Skin of body (tissue), 2 donors: ENCODE measurements around the gene INO80. TPM values are rescaled to one million over a fixed set of nuclear protein-coding genes. Genes with fewer than 3 reads are reported as not detected.
"Not testable (repeated sequence)": the region's sequence is repeated elsewhere in the genome, so short reads cannot be mapped to it uniquely, and the experiment has no call there.

Source experiments
- DNase-seq: peaks from one replicate; lab custom pipeline; 2025; lab: John Stamatoyannopoulos, UW
- total RNA-seq: library from RNA; depleted of rRNA; stranded (reverse); fragments of >200 nt; gene quantifications from one replicate; pipeline ENCODE4 v1.2.3, GENCODE V29; 2014

The INO80 gene
- total RNA-seq, 1 donor from 2014 or later: 25.1 TPM

DNA sequence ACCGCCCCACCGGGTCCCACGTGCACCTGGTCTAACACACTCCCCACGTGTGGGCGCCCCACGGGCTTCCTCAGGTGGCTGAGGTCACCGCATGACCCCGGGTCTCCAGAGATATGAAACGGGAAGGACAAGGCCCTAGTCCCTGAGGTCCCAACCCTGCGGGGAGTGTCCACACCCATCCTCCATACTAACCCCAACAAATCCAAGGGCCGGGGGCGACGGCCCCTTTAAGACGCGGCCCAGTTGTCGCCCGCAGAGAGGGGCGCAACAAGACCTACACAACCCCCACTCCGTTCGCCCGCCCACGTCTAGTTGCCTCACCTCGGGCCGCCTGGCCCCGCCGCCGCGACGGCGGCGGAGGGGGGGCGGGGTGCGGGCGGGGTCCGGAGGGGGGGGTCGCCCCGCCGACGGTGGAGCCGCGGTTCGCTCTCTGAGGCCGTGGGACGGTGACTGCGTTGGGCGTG, 396 bp downstream of the INO80 start:
- peak; percentile 47 for DNase-seq

DNA sequence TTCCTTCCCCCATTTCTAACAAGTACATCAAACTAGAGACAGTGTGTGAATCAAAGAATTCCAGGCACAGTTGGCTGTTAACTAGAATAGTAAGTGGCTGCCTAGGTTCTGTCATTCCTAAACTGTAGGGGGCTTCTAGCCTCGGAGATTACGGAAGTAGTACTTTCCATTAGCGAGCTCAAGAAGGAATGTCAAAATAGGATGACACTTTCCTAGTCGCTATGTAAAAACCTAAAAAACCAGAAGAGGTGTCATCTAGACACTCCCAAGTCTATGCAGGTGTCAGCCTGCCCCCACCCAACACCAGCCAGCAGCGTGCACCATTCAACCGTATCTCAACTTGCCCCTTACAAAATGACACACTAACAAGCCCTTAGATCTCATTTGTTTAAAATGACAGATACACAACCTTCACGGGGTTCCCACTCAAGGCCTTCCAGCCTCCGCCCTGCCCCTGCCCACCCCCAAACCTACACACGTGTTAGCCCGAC, 874 bp downstream of the INO80 start:
- peak; percentile 36 for DNase-seq

DNA sequence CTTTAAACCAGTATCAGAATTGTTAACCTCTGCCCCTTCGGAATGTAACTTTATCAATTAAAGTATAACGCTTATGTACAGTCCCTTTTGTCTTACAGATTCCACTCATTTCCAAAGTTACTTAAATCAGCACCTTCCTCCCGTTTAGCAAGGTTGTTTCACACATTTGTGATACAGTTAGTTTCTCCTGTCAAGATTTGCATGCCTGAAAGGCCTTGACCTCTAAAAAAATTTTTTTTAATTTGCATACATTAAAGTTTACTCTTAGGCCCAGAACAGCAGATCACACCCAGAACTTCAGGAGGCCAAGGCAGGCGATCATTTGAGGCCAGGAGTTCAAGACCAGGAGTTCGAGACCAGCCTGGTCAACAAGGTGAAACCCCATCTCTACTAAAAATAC, 9.1 kb downstream of the INO80 start:
- no peak for DNase-seq

DNA sequence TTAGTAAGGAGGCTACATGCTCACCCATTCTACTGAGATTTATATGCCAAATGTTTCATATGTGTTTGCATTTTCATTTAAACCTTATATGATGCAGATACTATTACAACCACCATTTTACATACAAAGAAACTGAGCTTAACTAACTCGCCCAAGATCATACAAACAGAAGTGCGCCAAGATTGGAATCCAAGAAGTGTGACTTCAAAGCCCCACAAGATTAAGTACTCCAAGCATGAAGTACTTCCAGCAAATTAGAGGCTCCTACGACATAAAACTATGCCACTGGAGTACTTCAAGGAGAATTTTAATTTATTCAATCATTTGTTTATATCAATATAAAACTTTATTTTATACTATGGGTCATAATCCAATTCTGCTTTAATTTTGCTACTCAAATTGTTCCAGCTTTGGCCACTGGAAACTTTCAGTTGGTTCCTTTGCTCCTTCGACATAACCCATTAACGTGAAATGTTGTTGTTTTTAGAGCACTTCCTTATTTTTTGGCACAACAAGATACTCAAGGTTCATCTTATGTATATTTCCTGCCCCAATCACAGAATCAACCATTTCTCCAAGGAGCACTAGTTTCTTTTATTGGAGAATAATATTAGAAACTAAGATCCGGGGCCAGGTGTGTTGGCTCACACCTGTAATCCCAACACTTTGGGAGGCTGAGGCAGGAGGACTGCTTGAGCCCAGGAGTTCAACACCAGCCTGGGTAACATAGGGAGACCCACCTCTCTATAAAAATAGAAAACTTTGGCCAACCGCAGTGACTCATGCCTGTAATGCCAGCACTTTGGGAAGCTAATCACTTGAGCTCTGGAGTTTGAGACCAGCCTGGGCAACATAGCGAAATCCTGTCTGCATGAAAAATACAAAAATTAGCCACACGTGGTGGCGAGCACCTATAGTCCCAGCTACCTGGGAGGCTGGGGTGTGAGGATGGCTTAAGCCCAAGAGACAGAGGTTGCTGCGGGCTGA, 10.4 kb downstream of the INO80 start:
- no peak for DNase-seq

DNA sequence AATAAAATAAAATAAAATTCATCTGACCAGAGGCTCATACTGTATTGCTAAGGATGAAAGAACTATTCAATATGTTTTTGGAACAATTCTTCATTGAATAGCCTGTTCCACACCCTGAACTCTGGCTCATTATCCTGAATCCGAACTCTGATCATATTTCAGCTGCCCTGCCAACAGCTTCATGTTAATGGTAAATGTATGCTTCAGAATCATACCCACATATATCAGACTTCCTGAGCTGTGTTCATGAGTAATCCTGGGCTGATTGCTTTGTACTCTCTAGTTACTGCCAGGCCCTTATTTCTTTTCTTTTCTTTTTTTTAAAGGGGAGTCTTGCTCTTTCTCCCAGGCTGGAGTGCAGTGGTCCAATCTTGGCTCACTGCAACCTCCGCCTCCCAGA, 11.8 kb downstream of the INO80 start:
- no peak for DNase-seq

DNA sequence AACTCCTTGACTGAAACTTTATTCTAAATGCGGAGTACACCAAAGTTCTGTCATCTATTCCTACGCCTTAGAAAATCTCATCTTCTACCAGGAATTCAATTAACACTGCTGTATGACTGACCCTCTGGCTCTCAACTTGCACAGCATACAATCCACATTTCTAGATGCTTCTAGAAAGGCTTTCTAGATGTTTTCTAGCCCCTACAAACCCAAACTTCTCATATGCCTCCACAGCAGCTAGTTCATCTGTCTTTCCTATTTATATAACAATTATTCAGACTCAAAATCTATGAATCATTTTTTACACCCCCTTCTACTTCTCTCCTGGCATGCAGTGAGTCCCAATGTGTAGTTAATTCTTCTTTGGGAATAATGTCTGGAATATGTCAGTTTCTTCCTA, 13.2 kb downstream of the INO80 start:
- no peak for DNase-seq

DNA sequence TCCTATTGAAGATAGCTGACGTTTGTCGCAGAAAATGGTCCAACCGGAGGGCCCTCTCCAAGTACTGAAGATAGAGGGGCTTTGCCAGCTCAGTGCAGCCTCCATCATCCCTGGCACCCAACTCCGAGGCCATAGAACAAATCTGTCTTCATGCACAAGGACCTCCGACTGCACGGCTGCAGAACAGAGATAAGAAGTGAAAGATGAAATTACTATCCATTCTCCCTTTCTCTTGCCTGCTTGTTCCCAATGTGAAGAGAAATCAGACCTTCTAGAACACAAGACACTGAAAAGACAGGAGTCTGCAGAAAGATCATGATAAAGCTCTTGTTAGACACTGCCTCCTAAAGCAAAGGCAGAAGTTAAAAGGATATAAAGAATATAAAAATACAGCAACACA, 19.9 kb downstream of the INO80 start:
- DNase-seq: no peak

DNA sequence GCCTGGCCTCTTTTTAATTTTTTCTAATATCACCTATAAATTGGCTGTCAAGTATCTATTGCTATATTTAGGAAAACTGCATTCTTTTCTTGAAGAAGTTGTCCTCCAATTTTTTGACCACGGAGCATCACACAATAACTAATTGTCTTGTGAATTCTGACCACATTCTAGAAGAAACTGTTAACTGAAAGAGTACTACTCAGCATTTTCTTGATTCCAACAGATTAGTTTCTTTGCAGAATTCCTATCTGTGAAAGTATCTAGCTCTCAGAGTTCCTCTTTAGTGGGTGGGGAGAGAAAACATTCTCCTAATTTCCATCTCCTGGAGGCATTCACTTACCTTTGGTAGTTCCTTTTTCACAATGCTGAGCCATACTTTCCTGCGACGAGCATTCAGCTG, 31.1 kb downstream of the INO80 start:
- DNase-seq: no peak

DNA sequence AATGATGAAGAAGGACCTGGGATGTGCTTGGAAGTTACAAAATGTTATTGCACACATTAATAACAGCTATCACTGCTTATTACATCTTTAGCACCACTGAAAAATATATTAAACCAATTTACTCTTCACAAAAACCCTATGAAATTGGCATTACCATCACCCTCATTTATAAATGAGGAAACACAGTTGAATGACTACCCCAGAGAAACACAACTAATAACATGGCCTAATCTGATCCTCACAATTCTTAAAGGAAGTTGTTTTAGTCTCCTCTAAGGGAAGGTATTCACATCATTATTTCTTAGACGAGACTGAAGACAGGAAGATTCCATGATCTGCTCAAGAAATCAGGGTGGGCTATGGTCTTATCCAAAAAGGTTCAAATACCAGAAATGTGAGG, 35.9 kb downstream of the INO80 start:
- DNase-seq: no peak

DNA sequence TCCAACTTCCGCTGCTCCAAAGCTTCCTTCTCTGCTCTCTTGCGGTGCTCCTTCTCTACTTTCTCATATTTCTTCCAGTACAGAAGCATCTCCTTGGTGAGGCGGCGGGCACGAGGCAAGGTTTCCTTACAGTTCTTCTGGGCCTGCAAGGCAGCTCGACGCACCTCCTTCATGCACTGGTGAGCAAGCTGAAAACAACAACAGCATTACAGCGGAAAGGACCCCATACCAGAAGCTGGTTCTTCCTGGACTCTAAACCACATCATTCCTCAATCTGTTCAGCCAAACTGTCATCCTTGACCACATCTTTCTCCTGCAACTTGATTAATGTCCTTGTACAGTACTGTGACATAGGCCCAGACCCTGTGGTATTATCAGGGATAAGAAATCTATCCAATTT, 36.4 kb downstream of the INO80 start:
- no peak for DNase-seq

DNA sequence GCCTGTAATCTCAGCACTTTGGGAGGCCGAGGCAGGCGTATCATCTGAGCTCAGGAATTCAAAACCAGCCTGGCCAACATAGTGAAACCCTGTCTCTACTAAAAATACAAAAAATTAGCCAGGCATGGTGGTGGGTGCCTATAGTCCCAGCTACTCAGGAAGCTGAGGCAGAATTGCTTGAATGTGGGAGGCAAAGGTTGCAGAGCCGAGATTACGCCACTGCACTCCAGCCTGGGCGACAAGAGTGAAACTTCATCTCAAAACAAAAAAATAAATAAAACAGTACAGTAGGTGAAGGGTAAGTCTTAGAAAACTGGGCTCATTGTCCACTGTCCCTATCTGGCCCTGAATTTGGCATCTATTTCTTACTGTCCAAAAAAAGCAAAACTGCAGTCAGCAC, 37.2 kb downstream of the INO80 start:
- not testable (repeated sequence) for DNase-seq

DNA sequence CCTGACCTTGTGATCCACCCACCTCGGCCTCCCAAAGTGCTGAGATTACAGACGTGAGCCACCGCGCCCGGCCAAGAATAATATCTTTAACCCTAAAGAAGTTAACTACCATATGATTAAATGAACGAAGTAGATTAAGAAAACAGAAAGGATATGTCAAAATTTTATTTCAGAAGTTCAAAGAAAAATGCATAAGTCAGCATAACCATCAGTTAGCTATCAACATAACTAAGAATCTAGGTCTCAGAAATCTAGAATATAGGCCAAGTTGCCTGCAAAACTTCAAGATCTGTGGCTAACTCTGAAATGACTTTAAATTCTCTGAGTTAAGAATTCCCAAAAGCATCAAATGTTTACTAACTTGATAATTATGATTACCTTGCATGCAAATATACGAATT, 38.0 kb downstream of the INO80 start:
- DNase-seq: no peak

DNA sequence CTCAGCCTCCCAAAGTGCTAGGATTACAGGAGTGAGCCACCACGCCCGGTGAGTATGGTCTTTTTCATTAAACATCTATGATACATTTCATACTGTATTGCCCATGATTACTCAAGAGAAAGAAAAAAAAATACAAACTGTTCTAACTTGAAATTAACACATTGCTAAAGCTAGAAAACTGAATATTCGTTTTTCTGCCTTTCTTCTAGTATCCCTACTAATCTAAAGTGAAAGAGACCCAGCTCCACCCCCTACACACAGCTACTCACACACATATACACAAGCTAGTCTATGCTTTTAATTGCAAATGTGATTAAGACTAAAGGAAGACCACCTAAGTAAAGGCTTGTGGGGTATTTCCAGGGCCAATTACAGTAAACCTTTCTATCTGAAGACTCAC, 43.1 kb downstream of the INO80 start:
- no peak for DNase-seq

DNA sequence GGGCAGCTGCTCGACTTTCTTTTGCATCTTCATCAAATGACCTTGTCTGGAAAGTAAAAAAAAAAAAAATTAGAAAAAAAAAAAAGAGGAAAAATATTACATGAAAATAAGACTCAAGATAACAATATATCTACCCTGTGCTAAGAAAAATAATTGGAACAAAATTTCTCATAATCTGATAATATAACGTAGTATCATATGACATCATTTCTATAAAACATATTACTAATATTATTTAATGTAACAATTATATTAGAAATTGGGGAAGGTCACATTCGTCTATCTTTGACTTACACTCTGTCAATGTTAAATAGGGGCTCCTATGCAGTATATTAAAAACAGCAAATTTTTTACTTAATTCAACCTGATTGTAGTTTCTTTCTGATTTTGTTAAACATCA, 44.1 kb downstream of the INO80 start:
- no peak for DNase-seq

DNA sequence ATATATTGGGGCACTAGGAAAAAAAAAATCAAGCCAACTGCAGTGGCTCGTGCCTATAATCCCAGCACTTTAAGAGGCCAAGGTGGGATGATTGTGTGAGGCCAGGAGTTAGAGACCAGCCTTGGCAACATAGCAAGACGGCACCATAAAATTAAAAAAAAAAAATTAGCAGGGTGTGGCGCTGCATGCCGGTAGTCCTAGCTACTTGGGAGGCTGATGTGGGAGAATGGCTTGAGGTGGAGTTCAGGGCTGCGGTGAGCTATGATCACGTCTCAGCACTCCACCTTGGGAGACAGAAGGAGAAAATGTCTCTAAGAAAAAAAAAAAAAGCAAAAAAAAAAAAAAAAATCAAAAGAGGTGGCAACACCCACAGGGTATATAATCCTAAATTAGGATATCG, 49.6 kb downstream of the INO80 start:
- no peak for DNase-seq

DNA sequence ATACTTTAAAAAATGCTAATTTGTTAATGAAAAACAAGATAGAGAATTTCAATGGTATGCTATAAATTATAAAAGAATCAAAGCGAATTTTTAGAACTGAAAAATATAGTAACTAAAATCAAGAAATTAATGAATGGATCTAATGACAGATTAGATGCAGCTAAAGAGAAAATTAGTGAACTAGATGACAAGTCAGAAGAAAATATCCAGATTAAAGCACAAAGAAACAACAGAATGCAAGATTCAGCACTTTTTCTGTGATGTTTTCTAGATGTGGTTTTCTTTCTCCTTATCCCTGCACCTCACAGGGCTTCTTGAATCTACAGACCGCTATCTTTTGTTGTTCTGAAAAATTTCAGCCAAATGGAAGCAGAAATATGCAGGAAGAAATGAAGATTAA, 54.4 kb downstream of the INO80 start:
- no peak for DNase-seq

DNA sequence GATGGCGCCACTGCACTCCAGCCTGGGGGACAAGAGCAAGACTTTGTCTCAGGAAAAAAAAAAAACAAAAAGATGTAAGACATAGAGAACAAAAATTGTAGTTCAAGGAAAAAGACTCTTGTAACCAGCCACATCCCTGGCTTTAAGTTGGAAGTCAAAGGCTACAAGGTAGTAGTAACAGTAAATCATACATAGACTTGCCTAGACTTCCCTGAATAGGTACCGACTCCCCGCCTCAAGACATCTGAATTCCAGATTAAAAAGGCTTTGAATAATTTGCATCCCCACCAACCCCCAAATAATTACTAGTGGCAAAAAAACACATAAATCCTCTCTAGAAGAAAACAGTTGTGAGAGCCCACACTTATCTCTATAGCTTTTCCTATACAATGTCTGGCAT, 55.6 kb downstream of the INO80 start:
- no peak for DNase-seq

DNA sequence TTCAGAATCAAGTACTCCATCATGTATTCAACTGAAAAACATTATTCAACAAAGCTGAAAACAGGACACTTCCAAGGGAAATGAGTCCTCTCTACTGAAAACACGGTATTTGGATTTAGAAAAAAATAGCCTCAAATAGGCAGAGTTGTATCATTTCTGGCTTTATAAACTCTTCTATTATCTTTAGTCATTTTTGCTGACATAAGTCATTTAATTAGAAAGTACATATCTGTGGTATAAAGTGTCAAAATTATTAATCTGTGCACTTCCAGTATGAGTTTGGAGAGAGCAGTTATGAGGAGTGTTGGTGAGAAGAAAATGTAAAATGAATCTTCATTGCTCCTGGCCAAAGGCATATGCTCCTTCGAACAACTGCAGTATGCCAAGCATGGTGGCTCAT, 59.3 kb downstream of the INO80 start:
- no peak for DNase-seq

DNA sequence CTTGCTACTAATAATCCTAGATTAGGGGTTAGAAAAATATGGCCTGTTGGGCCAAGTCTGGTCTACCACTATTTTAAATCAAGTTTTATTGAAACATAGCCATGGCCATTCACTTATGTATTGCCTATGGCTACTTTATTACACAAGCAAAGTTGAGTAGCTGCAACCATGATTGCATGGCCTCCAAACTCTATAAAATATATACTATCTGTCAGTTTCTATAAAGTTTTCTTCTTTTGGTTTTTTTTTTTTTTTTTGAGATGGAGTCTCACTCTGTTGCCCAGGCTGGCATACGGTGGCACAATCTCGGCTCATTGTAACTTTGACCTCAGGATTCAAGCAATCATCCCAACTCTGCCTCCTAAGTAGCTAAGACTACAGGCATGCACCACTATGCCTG, 60.4 kb downstream of the INO80 start:
- no peak for DNase-seq

DNA sequence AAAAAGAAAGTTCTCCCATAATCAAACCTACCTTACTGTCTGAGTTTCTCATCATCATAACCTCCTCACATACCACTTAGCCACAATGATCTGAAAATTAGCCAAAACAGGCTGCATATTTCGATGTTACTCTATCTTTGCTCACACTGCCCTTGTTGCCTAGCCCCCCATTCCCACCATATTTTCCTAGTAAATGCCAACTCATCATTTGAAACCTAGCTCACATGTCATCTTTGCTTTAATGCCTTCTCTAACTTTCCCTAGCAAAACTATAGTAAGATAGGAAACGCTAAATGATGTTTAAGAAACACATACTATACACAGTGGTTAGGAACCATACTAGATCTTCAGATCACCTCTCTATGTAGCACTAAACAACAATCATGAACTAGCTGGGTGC, 64.9 kb downstream of the INO80 start:
- DNase-seq: no peak

DNA sequence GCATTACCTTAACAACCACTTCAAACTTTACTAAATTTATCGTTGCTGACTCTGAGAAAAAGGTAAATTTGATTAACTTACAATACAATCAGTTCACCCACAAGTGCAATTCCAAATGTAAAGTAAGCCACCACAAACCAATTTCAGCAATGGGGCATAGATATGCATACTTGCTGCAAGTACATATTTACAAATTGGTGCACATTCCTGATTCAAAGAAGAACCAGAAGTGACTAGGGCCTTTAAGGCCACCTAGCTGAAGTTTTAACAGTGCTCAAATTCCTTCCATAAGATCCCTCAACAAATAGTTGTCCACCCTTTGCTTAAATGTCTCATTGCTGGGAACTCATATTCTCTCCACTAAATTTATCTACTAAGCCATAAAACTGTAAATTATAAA, 67.2 kb downstream of the INO80 start:
- DNase-seq: no peak

DNA sequence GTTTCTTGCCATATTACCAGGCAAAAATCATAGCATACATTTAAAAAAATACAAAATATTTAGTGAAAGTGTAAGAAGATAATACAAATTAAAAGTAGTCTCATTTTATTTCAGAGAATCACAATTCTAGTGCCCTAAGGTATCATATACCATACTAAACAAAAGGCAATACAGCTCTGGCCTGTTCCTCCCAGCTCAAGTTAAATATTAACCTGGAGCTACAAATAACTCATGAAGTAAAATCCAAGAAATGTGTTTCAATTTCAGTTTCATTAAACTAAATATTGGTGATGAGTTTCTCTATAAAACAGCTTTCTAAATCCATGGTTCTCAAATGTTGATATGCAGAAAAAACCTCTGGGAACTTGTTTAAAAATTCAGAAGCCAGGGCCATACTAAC, 67.7 kb downstream of the INO80 start:
- DNase-seq: no peak

DNA sequence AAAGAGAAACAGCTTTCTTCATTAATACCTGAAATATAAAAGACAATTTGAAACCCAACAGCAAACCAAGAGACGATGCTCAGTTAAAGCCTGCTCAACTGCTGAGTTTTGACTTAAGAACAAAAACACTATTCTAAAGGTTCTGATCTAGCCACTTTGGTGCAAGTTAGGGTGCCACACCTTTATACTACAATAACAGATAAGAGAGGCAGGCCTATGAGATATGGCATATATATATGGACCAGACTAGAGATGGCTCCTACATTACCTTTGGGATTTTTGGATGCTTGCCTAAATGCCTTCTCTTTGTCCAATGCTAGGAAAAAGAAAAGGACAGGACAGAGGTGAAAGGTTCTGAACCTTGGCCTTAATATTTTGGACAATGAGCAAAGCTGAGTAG, 68.6 kb downstream of the INO80 start:
- DNase-seq: no peak
